GM19240 (cell line): Measurements from ENCODE around the gene ZNF487.
"Not testable (repeated sequence)": the region's sequence is repeated elsewhere in the genome, so short reads cannot be mapped to it uniquely, and the experiment has no call there.

ENCODE experiments used
- DNase-seq: peaks from one replicate; pipeline ENCODE4 v3.0.0; 2011; ENCODE audit warnings: low spot score; ENCODE audit not compliant: insufficient read length

Gene ZNF487

DNA sequence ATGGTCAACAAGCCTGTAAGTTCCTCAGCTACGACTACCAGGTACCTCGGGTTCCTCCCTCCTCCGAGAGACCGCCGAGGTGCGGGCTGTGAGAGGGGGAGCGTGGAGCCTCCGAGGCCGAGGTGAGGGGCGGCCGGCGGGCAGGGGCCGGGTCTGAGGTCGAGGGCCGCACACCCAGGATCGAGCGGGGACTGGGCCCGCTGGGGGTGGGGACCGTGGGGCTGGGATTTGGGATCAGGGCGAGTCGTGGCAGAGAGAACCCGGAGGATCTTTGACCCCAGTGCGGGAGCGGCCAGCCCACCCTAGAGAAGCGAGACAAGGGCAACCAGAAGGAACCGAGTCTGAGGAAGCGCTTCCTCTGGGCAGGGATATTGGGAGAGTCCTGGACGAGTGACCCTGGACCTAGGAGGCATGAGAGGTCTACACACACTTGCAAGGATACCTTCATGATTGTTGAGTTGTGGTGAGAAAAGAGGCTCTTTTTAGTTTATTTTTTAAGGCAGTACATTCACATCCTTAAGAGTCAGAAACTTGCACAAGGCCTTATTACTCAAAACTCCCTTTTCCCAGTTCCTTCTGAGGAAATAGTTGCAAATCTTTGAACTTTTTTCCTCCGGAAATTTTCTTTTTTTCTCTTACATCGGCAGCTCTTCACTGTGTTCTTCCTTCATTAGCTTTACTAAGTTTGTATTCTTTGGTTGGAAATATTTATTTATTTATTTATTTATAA lies 395 bp downstream of the ZNF487 start:
- DNase-seq = no peak

GRCh38 chr10:43440463-43441134 lies 3.7 kb downstream of the ZNF487 start:
- no peak for DNase-seq

DNA sequence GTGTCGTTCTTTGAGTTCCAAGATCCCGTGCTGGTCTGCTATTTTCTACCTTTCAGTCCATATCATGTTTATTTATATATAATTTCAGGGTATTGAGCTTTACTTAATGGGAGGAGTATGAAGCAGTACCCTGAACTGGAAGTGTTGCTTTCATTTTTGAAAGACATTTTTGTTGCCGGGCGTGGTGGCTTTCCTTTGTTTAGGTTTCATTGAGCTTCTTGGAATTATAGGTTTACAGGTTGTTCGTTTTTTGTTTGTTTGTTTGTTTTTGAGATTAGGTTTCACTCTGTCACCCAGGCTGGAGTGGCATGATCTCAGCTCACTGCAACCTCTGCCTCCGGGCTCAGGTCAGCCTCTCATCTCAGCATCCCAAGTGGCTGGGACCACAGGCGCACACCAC lies 7.4 kb downstream of the ZNF487 start:
- DNase-seq = no peak

DNA sequence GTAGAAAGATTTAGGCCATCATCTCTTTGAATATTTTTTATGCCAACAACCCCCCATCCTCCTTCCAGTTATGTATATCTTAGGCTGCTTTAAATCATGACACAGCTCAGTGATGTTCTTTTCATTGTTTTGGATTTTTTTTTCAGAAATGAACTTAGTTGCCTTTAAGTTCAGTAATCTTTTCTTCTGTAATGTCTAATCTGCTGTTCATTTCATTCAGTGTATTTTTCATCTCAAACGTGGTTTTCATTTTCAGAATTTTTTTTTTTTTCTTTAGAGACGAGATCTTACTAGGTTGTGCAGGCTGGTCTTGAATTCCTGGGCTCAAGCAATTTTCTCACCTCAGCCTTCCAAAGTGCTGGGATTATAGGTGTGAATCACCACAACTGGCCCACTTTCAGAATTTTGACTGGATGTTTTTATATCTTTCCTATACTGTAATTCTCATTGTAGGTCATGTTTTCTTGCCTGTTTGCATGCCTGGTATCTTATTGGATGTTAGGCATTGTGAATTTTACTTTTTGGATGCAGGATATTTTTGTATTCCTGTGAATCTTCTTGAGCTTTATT lies 8.1 kb downstream of the ZNF487 start:
- no peak for DNase-seq

GRCh38 chr10:43446219-43447017 lies 9.5 kb downstream of the ZNF487 start:
- DNase-seq = not testable (repeated sequence)

GRCh38 chr10:43448742-43449141 lies 11.8 kb downstream of the ZNF487 start:
- no peak for DNase-seq

DNA sequence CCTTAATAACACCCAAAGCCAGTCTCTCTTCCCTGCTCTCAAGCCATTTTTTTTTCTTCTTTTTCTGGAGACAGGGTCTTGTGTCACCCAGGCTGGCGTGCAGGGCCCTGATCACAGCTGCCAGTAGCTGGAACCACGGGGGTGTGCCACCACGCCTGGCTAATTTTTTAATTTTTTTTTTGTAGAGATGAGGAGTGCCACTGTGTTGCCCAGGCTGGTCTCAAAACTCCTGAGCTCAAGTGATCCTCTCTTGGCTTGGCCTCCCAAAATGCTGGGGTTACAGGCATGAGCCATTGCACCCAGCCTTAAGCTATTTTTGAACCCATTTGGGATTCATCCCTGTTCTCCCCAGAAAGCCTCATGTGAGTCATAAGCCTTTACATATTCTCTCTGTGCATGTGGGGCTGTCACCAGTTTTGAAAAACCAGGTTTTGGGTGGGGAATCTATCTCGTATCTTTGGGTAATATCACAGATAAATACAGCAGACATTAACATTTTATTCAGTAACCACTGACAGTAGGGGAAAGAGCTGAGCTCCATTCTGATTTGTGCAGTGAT lies 15.5 kb downstream of the ZNF487 start:
- DNase-seq = no peak

- no peak for DNase-seq
Observed at GRCh38 chr10:43453266-43453831, 16.4 kb downstream of the ZNF487 start.

GRCh38 chr10:43454025-43454424 lies 17.1 kb downstream of the ZNF487 start:
- not testable (repeated sequence) for DNase-seq

DNA sequence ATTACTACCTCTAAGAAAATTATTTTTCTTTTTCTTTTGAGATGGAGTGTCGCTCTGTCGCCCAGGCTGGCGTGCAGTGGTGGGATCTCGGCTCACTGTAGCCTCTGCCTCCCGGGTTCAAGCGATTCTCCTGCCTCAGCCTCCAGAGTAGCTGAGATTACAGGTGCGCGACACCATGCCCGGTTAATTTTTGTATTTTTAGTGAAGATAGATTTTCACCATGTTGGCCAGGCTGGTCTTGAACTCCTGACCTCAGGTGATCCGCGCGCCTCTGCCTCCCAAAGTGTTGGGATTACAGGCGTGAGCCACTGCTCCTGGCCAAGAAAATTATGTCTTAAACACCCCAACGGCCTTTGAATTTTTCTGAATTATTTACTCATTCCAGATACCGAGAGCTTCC lies 19.6 kb downstream of the ZNF487 start:
- DNase-seq = not testable (repeated sequence)

GRCh38 chr10:43458227-43458626 lies 21.3 kb downstream of the ZNF487 start:
- DNase-seq = no peak

GRCh38 chr10:43461950-43462349 lies 25.0 kb downstream of the ZNF487 start:
- no peak for DNase-seq

DNA sequence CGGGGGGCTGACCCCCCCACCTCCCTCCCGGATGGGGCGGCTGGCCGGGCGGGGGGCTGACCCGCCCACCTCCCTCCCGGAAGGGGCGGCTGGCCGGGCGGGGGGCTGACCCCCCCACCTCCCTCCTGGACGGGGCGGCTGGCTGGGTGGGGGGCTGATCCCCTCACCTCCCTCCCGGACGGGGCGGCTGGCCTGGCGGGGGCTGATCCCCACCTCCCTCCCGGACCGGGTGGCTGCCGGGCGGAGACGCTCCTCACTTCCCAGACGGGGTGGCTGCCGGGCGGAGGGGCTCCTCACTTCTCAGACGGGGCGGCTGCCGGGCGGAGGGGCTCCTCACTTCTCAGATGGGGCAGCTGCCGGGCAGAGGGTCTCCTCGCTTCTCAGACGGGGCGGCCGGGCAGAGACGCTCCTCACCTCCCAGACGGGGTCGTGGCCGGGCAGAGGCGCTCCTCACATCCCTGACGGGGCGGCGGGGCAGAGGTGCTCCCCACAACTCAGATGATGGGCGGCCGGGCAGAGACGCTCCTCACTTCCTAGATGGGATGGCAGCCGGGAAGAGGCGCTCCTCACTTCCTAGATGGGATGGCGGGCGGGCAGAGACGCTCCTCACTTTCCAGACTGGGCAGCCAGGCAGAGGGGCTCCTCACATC lies 28.3 kb downstream of the ZNF487 start:
- DNase-seq = not testable (repeated sequence)

DNA sequence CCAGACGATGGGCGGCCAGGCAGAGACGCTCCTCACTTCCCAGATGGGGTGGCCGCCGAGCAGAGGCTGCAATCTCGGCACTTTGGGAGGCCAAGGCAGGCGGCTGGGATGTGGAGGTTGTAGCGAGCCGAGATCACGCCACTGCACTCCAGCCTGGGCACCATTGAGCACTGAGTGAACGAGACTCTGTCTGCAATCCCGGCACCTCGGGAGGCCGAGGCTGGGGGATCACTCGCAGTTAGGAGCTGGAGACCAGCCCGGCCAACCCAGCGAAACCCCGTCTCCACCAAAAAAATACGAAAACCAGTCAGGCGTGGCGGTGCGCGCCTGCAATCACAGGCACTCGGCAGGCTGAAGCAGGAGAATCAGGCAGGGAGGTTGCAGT lies 28.8 kb downstream of the ZNF487 start:
- DNase-seq = not testable (repeated sequence)

DNA sequence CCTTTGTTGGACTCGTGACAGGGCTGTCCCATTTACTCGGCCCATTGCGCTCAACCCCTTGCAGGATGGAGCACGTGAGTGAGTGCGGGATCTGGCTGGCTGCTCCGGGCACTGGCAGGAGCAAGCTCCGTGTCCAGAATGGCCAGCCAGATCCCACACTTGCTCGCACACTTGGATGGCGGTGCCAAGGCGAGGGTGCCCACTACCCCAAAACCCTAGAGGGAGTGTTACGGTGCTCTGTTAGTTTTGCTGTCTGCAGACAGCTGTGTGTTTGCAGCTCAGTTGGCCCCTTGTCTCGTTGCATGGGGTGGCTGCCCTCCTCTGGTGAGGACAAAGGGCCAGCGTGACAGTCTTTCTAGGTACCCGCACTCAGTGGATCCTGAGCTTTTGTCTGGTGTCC lies 34.2 kb downstream of the ZNF487 start:
- DNase-seq = no peak

DNA sequence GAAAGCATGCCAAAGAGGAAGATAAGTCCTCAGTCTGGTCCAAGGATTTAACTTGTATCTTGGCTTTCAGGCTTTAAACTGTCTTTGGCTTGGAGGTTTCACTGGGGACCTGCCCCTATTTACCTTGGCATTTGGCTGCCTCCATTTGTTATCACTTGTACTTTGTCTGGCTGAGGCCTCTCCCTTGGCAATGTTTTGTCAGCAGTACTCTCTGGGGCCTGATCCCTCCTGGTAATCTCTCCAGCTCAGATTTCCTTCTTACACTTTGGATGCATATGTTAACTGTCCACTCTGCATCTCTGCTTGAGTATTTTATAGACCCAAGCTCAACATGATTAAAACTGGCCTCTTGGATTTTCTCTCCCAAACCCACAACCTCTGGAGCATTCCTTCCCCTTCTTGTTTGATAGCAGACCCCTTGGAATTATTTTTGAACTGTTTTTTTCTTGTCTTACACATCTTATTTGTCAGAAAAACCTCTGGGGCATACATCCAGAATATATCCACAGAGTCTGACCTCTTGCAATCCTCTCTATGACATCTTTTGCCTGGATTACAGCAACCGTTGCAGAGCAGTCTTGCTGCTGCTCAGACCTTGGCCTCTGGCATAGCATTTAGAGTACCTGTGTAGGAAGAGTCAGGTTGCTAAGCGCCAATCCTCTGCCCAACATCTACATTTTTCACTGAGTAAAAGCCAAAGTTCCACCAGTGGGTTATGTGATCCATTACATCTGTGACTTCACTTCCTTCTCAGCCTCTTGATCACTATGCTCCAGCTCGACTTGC lies 35.2 kb downstream of the ZNF487 start:
- no peak for DNase-seq

- DNase-seq = no peak
Observed at GRCh38 chr10:43479275-43479674, 42.4 kb downstream of the ZNF487 start.

DNA sequence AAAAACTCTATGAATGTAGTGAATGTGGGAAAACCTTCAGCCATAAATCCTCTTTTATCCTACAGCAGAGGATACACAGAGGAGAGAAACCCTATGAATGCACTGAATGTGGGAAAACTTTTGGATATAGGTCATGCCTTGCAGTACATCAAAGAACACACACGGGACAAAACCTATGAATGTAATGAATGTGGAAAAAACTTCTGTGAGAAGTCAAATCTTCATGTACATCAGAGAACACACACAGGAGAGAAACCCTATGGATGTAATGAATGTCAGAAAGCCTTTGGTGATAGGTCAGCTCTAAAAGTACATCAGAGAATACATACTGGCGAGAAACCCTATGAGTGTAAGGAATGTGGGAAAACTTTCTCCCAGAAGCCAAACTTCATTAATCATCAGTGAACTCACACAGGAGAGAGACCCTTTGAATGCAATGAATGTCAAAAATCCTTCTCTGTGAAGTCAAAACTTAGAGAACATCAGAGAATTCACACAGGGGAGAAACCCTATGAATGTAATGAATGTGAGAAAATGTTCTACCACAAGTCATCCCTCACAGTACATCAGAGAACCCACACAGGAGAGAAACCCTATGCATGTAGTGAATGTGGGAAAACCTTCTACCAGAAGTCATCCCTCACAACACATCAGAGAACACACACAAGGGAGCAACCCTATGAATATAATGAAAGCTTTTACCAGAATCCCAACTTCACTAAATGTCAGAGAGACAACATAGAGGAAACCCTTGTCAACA lies 45.6 kb downstream of the ZNF487 start:
- no peak for DNase-seq

DNA sequence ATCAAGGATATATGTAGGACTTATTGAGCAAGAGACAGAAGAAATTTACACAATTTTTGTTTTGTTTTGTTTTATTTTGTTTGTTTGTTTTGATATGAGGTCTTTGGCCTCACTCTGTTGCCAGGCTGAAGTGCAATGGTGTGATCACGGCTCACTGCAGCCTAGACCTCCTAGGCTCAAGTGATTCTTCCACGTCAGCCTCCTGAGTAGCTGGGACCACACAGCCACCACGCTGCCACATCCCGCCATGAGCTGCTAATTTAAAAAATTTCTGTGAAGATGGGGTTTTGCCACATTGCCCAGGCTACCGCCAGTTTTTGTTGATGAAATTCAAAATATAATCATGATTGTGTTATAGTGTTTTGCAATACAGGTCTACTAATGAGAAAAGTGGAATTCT lies 54.9 kb downstream of the ZNF487 start:
- DNase-seq = no peak
